RWPE2 (cell line): ENCODE results near the gene ESRRA.

ENCODE experiments used
- ATAC-seq: fragments of 200-7000 bp; cut with Tn5 transposase; 3 replicates; pipeline ENCODE4 v1.9.1; 2021; ENCODE audit warnings: low read depth
- DNase-seq: peaks from one replicate; pipeline ENCODE4 v3.0.0-alpha.2; 2020; ENCODE audit warnings: low spot score
- H3K27ac ChIP-seq: fragments of 450-650 bp; 2 replicates; pipeline ENCODE4 v1.5.1; 2017; ENCODE audit warnings: mild to moderate bottlenecking; ENCODE audit not compliant: poor library complexity, severe bottlenecking
- H3K27me3 ChIP-seq: fragments of 250-450 bp; sonication (Bioruptor Pico); 2 replicates; pipeline ENCODE4 v1.5.1; 2021; ENCODE audit warnings: mild to moderate bottlenecking, moderate library complexity; ENCODE audit not compliant: insufficient read depth, poor library complexity, severe bottlenecking
- H3K36me3 ChIP-seq: fragments of 250-450 bp; sonication (Bioruptor Pico); 2 replicates; pipeline ENCODE4 v1.5.1; 2020; ENCODE audit warnings: low read depth, mild to moderate bottlenecking, moderate library complexity
- H3K4me1 ChIP-seq: fragments of 250-450 bp; sonication (Bioruptor Pico); 2 replicates; pipeline ENCODE4 v1.5.1; 2021; ENCODE audit warnings: mild to moderate bottlenecking, moderate library complexity; ENCODE audit not compliant: insufficient read depth, poor library complexity, severe bottlenecking
- H3K4me3 ChIP-seq: fragments of 250-450 bp; sonication (Bioruptor Pico); 2 replicates; pipeline ENCODE4 v1.5.1; 2021; ENCODE audit warnings: mild to moderate bottlenecking, moderate library complexity; ENCODE audit not compliant: severe bottlenecking
- H3K9me3 ChIP-seq: fragments of 250-450 bp; sonication (Bioruptor Pico); 2 replicates; pipeline ENCODE4 v1.5.1; 2021; ENCODE audit warnings: mild to moderate bottlenecking, moderate library complexity; ENCODE audit not compliant: severe bottlenecking
- TF ChIP-seq, protein P1 (sequence below): fragments of 450-650 bp; IDR thresholded peaks from one replicate; pipeline ENCODE4 v1.5.1; 2017; ENCODE audit warnings: mild to moderate bottlenecking, moderate library complexity; ENCODE audit not compliant: poor library complexity, severe bottlenecking

Gene ESRRA

GRCh38 chr11:64352099-64352994 lies 47.0 kb downstream of the ESRRA start:
- Histone ChIP-seq H3K36me3 (no peaks in the 10 kb centered on the region), H3K27me3 (no peaks in the 10 kb centered on the region), H3K4me3 (no peak overlapping the region), H3K4me1 (peaks cover 13% of the 10 kb centered on the region), H3K27ac (no peak overlapping the region), H3K9me3 (no peaks in the 10 kb centered on the region)
- TF ChIP-seq, protein P1, sequence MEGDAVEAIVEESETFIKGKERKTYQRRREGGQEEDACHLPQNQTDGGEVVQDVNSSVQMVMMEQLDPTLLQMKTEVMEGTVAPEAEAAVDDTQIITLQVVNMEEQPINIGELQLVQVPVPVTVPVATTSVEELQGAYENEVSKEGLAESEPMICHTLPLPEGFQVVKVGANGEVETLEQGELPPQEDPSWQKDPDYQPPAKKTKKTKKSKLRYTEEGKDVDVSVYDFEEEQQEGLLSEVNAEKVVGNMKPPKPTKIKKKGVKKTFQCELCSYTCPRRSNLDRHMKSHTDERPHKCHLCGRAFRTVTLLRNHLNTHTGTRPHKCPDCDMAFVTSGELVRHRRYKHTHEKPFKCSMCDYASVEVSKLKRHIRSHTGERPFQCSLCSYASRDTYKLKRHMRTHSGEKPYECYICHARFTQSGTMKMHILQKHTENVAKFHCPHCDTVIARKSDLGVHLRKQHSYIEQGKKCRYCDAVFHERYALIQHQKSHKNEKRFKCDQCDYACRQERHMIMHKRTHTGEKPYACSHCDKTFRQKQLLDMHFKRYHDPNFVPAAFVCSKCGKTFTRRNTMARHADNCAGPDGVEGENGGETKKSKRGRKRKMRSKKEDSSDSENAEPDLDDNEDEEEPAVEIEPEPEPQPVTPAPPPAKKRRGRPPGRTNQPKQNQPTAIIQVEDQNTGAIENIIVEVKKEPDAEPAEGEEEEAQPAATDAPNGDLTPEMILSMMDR = no peak
- peak; percentile 68 for DNase-seq
- no peak for ATAC-seq

DNA sequence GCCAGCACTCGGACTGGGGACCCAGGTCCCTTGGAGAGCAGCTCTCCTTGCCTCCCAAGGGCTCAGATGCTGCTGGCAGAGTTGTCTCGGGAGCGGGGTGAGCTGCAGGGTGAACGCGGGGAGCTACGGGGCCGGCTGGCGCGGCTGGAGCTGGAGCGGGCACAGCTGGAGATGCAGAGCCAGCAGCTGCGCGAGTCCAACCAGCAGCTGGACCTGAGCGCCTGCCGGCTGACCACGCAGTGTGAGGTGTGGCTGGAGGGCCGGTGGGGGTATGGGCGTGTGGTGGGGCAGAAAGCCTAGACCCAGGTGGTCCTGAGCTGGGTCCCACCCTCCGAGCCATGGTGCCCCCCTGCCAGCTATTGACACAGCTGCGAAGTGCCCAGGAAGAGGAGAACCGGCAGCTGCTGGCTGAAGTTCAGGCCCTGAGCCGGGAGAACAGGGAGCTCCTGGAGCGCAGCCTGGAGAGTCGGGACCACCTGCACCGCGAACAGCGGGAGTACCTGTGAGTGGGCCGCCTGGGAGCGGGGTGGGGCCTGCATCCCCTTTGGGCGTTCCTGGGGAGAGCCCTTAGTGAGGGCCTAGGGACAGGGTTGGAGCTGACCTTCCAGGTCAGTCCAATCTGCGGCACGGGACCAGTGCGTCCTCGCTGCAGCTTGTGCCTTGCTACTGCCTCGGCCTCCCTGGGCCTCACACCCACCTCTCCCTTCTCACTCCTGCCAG lies 47.8 kb downstream of the ESRRA start:
- Histone ChIP-seq H3K4me3 (no peak overlapping the region), H3K4me1 (peaks cover 16% of the 10 kb centered on the region)

GRCh38 chr11:64353715-64354506 lies 48.6 kb downstream of the ESRRA start:
- no peaks in the 10 kb centered on the region for H3K9me3 ChIP-seq
- no peak for ATAC-seq
- no peak overlapping the region for H3K27ac ChIP-seq
- H3K4me3 ChIP-seq = no peak overlapping the region
- TF ChIP-seq, protein P1 = no peak
- DNase-seq = peak; percentile 62
- H3K27me3 ChIP-seq = no peaks in the 10 kb centered on the region
- no peaks in the 10 kb centered on the region for H3K36me3 ChIP-seq
- peaks cover 21% of the 10 kb centered on the region for H3K4me1 ChIP-seq

More for the DNA sequence above, 47.8 kb downstream of the ESRRA start:
- no peaks in the 10 kb centered on the region for H3K9me3 ChIP-seq
- no peaks in the 10 kb centered on the region for H3K27me3 ChIP-seq
- DNase-seq (peak; percentile 59), ATAC-seq (no peak)
- H3K27ac ChIP-seq = no peak overlapping the region
- H3K36me3 ChIP-seq = no peaks in the 10 kb centered on the region
- TF ChIP-seq, protein P1 = no peak

DNA sequence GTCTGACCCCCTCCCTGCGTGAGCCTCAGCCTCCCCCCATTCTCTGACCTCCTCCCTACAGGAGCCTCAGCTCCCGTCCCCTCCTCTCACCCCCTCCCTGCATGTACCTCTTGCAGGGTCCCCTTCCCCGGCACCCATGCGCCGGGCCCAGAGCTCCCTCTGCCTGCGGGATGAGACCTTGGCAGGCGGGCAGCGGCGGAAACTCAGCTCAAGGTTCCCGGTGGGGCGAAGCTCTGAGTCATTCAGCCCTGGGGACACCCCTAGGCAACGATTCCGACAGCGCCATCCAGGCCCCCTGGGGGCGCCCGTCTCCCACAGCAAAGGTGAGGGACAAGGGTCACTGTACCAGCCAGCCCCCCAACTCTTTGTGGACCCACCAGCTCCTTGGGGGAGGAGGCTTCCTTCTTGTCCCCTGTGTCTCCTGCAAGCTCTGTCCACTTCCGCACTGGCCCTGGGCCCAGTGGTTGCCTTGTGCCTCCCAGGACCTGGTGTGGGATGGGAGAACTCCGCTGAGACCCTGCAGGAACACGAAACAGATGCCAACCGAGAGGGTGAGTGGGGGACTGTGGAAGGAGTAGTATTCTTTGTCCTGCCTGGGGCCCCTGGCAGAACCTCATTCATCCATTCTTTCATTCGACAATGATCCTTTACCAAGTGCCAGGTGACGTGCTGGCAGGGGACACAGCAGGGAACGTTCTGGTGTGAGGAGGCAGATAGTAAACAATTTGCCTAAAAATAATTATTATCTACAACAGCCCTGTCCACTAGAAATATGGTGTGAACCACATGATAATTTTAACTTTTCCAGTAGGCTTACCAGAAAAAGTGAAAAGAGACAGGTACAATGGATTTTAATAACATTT lies 50.0 kb downstream of the ESRRA start:
- Histone ChIP-seq H3K9me3 (no peaks in the 10 kb centered on the region), H3K4me1 (peaks cover 21% of the 10 kb centered on the region), H3K36me3 (peaks cover 5% of the 10 kb centered on the region), H3K27me3 (no peaks in the 10 kb centered on the region), H3K4me3 (no peak overlapping the region), H3K27ac (peak overlapping the region; percentile 97)
- DNase-seq (peak; percentile 85), ATAC-seq (peak; percentile 31)
- TF ChIP-seq, protein P1 = peak; percentile 94
